Measurements from ENCODE around the gene RPL18A. TPM values are rescaled to one million over a fixed set of nuclear protein-coding genes. Genes with fewer than 3 reads are reported as not detected.

RPL18A gene
- total RNA-seq, 4 donors from 2014 or later: 1,094 to 1,320 (median 1,226) TPM

- intact Hi-C loops (cut with DNase I; ENCODE audit: low total_unique reads) (no loop called here), in situ Hi-C loops (cut with MboI; ENCODE audit: low sequenced_read_pairs in 4 of 4) (no loop called here)
- no peaks in the 10 kb centered on the region for H3K36me3 ChIP-seq
- no peak overlapping the region for H3K4me3 ChIP-seq
- no peak for ATAC-seq
- DNase-seq: no peak
- H3K4me1 ChIP-seq: no peaks in the 10 kb centered on the region
- peaks cover 0 to 16% (median 0%) of the 10 kb centered on the region in 3 donors for H3K9me3 ChIP-seq
- TF ChIP-seq POLR2A (IDR thresholded peaks at IDR 0.05): no peak
- no peak for TF ChIP-seq CTCF (IDR thresholded peaks at IDR 0.05 in 4 of 5, conservative IDR thresholded peaks at IDR 0.05 in 1 of 5)
- peaks cover 0 to 8% (median under 1%) of the 10 kb centered on the region in 3 donors for H3K27me3 ChIP-seq
- H3K27ac ChIP-seq: no peak overlapping the region
Measured at GRCh38 chr19:17909003-17909732, 49.5 kb downstream of the RPL18A start.

GRCh38 chr19:17910791-17911360 is 51.2 kb downstream of the RPL18A start:
- Histone ChIP-seq H3K4me1 (no peaks in the 10 kb centered on the region), H3K27me3 (peaks cover 0 to 10% (median 3%) of the 10 kb centered on the region in 3 donors), H3K36me3 (no peaks in the 10 kb centered on the region), H3K9me3 (peaks cover 0 to 16% (median 0%) of the 10 kb centered on the region in 3 donors), H3K4me3 (no peak overlapping the region), H3K27ac (no peak overlapping the region)
- DNase-seq: no peak
- intact Hi-C loops (cut with DNase I; ENCODE audit: low total_unique reads) (no loop called here), in situ Hi-C loops (cut with MboI; ENCODE audit: low sequenced_read_pairs in 4 of 4) (no loop called here)
- TF ChIP-seq POLR2A (IDR thresholded peaks at IDR 0.05): no peak
- TF ChIP-seq CTCF (IDR thresholded peaks at IDR 0.05 in 4 of 5, conservative IDR thresholded peaks at IDR 0.05 in 1 of 5): no peak
- no peak for ATAC-seq

Other genes starting within 250 kb of the RPL18A start
- gene UNC13A, start 171.6 kb upstream of the RPL18A start, total RNA-seq: not detected
- 10 to 100 TPM; 20.0 to 61.5 (median 35.1) TPM for gene MAP1S, start 140.4 kb upstream of the RPL18A start, total RNA-seq
- gene FCHO1, start 108.4 kb upstream of the RPL18A start, total RNA-seq: 1 to 10 TPM in 1 of 4 donors, under 1 TPM in 2, not detected in 1; 0.13 to 2.1 (median 0.51) TPM
- gene B3GNT3, start 64.8 kb upstream of the RPL18A start, total RNA-seq: under 1 TPM in 2 of 4 donors, not detected in 2; 0.13 to 0.39 TPM
- not detected for gene INSL3, start 38.4 kb upstream of the RPL18A start, total RNA-seq
- gene JAK3, start 11.9 kb upstream of the RPL18A start, total RNA-seq: 1 to 10 TPM in 2 of 4 donors, under 1 TPM in 2; 0.55 to 1.6 (median 1.2) TPM
- gene SLC5A5, start 12.0 kb downstream of the RPL18A start, total RNA-seq: not detected
- 100 to 1,000 TPM in 1 of 4 donors, 10 to 100 TPM in 3; 73.1 to 110 (median 81.5) TPM for gene CCDC124, start 73.1 kb downstream of the RPL18A start, total RNA-seq
- gene KCNN1, start 107.2 kb downstream of the RPL18A start, total RNA-seq: not detected
- gene ARRDC2, start 148.3 kb downstream of the RPL18A start, total RNA-seq: 100 to 1,000 TPM; 476 to 810 (median 543) TPM
- under 1 TPM in 2 of 4 donors, not detected in 2; 0.16 to 0.20 TPM for gene IL12RB1, start 227.0 kb downstream of the RPL18A start, total RNA-seq
- 1 to 10 TPM in 3 of 4 donors, under 1 TPM in 1; 0.66 to 2.8 (median 1.6) TPM for gene MAST3, start 237.9 kb downstream of the RPL18A start, total RNA-seq

Measured in gastrocnemius medialis (tissue), 4 donors.